GM12878 (cell line): ENCODE results near the gene AGBL3. TPM values are rescaled to one million over a fixed set of nuclear protein-coding genes. Genes with fewer than 3 reads are reported as not detected.

Experiments
- BMI1 ChIP-seq: fragments of 450-650 bp; IDR thresholded peaks from 2 replicates; pipeline ENCODE4 v1.6.1; 2016; ENCODE audit warnings: mild to moderate bottlenecking, moderate library complexity, borderline replicate concordance
- CEBPZ ChIP-seq: fragments of 150-350 bp; IDR thresholded peaks from 2 replicates; pipeline ENCODE4 v1.6.1; 2016; ENCODE audit warnings: low read depth, low read length
- CREM ChIP-seq: IDR thresholded peaks from 2 replicates; pipeline ENCODE4 v1.6.1; 2014; ENCODE audit warnings: antibody characterized with exemption, low read depth
- E2F8 ChIP-seq: fragments of 450-650 bp; IDR thresholded peaks from 2 replicates; pipeline ENCODE4 v1.6.1; 2018; ENCODE audit warnings: mild to moderate bottlenecking, low read depth, moderate library complexity; ENCODE audit not compliant: partially characterized antibody
- EP300 ChIP-seq, 2 experiments: fragments of 150-350 bp in 1 of 2; IDR thresholded peaks; 2 replicates each; pipeline ENCODE4 v1.6.1; 2011 to 2012; ENCODE audit warnings: low read depth in 2 of 2, low read length in 2 of 2, borderline replicate concordance in 1 of 2, improper control_type of control experiment in 1 of 2, inconsistent platforms in 1 of 2; ENCODE audit not compliant: control insufficient read depth in 1 of 2
- FOXM1 ChIP-seq: IDR thresholded peaks from 2 replicates; pipeline ENCODE4 v1.6.1; 2012; ENCODE audit warnings: low read depth, mild to moderate bottlenecking, inconsistent platforms, low read length, moderate library complexity
- HCFC1 ChIP-seq: fragments of 150-350 bp; IDR thresholded peaks from 2 replicates; pipeline ENCODE4 v1.6.1; 2014; ENCODE audit warnings: low read length
- HDAC2 ChIP-seq: fragments of 200-600 bp; sonication (generic); IDR thresholded peaks from 2 replicates; pipeline ENCODE4 v1.6.1; 2017
- IKZF2 ChIP-seq, 2 experiments: fragments of 450-650 bp; IDR thresholded peaks; 2 replicates each; pipeline ENCODE4 v1.6.1; 2017; ENCODE audit warnings: mild to moderate bottlenecking in 2 of 2, moderate library complexity in 2 of 2
- KAT2A ChIP-seq: conservative IDR thresholded peaks from 2 replicates; pipeline ENCODE4 v1.6.1; 2011; ENCODE audit warnings: low read depth, low read length; ENCODE audit not compliant: control insufficient read depth
- MXI1 ChIP-seq: fragments of 150-350 bp; IDR thresholded peaks from 2 replicates; pipeline ENCODE4 v1.6.1; 2011; ENCODE audit warnings: low read depth, mild to moderate bottlenecking, inconsistent platforms, low read length, improper control_type of control experiment
- NBN ChIP-seq: fragments of 450-650 bp; IDR thresholded peaks from 2 replicates; pipeline ENCODE4 v1.6.1; 2016
- NFIC ChIP-seq: IDR thresholded peaks from 2 replicates; pipeline ENCODE4 v1.6.1; 2012; ENCODE audit warnings: low read depth, mild to moderate bottlenecking, inconsistent platforms, low read length, moderate library complexity
- NR2C1 ChIP-seq: fragments of 450-650 bp; IDR thresholded peaks from 2 replicates; pipeline ENCODE4 v1.6.1; 2017; ENCODE audit warnings: antibody characterized with exemption, mild to moderate bottlenecking, moderate library complexity
- POLR2A ChIP-seq: IDR thresholded peaks from 2 replicates; pipeline ENCODE4 v1.6.1; 2011; ENCODE audit warnings: low read depth, mild to moderate bottlenecking, low read length
- POLR2AphosphoS2 ChIP-seq: IDR thresholded peaks from 2 replicates; pipeline ENCODE4 v1.6.1; 2011; ENCODE audit warnings: low read depth, mild to moderate bottlenecking, low read length, improper control_type of control experiment, moderate library complexity
- POU2F2 ChIP-seq: IDR thresholded peaks from 3 replicates; pipeline ENCODE4 v1.6.1; 2011; ENCODE audit warnings: low read depth, mild to moderate bottlenecking, low read length, borderline replicate concordance
- SKIL ChIP-seq: fragments of 450-650 bp; IDR thresholded peaks from 2 replicates; pipeline ENCODE4 v1.6.1; 2017; ENCODE audit warnings: mild to moderate bottlenecking, low read depth, inconsistent platforms; ENCODE audit not compliant: poor library complexity, severe bottlenecking
- SMAD1 ChIP-seq: fragments of 450-650 bp; IDR thresholded peaks from 2 replicates; pipeline ENCODE4 v1.6.1; 2018; ENCODE audit warnings: mild to moderate bottlenecking, low read depth; ENCODE audit not compliant: partially characterized antibody
- SMC3 ChIP-seq: IDR thresholded peaks from 2 replicates; pipeline ENCODE4 v1.6.1; 2011; ENCODE audit warnings: low read length, improper control_type of control experiment, borderline replicate concordance
- WRNIP1 ChIP-seq: IDR thresholded peaks from 2 replicates; pipeline ENCODE4 v1.6.1; 2011; ENCODE audit warnings: low read depth, low read length, improper control_type of control experiment, borderline replicate concordance
- ZNF207 ChIP-seq: fragments of 450-650 bp; IDR thresholded peaks from 2 replicates; pipeline ENCODE4 v1.6.1; 2014; ENCODE audit warnings: antibody characterized with exemption, mild to moderate bottlenecking, borderline replicate concordance
- ZSCAN29 ChIP-seq: fragments of 450-650 bp; IDR thresholded peaks from 2 replicates; pipeline ENCODE4 v1.6.1; 2017; ENCODE audit warnings: mild to moderate bottlenecking, moderate library complexity
- polyA plus RNA-seq, 11 experiments: library from polyadenylated mRNA; depleted of rRNA in 4 of 11; unstranded in 6 of 11; stranded (reverse) in 5 of 11; fragments of >200 nt; fragmentation: Nextera tagmentation in 4 of 11; fragmentation: Illumina TruSeq in 1 of 11; extraction: Ambion mirVana in 4 of 11; extraction: Trizol in 1 of 11; gene quantifications; 1 replicate in 1 of 11; 2 replicates in 10 of 11; pipeline versions ENCODE4 v1.2.1 to v1.2.3, GENCODE V29; 2011 to 2016; ENCODE audit warnings: inconsistent platforms in 2 of 11, missing spikeins in 2 of 11, low read depth in 1 of 11
- total RNA-seq, 4 experiments: library from RNA; depleted of rRNA in 3 of 4; stranded (reverse); fragments of >200 nt in 3 of 4; fragmentation: Illumina TruSeq in 1 of 4; extraction: Trizol in 1 of 4; gene quantifications; 2 replicates each; pipeline versions ENCODE4 v1.2.1 to v1.2.3, GENCODE V29; 2013 to 2021

The AGBL3 gene
- total and polyA plus RNA-seq, 10 of the 15 experiments (the other 5 are each of a cell fraction or from before 2014, with no cell fraction given): 0.82 to 12.4 (median 3.7) TPM

GRCh38 chr7:135169141-135169963 lies 183.0 kb downstream of the AGBL3 start (continued):
- TF ChIP-seq ZNF207: no peak
- TF ChIP-seq SKIL: peak; percentile 56
- TF ChIP-seq NBN: peak; percentile 74
- peak; percentile 13; the same call in 1 of the 2 replicates for TF ChIP-seq FOXM1
- peak; percentile 70 for TF ChIP-seq SMC3
- no peak for TF ChIP-seq E2F8
- no peak for TF ChIP-seq CEBPZ
- peak; percentile 9 for TF ChIP-seq POLR2AphosphoS2
- no peak for TF ChIP-seq BMI1
- TF ChIP-seq CREM: peak; percentile 31; the same call in 1 of the 2 replicates
- no peak for TF ChIP-seq NFIC
- peak; percentile 59; the same call in 1 of the 2 replicates for TF ChIP-seq MXI1
- TF ChIP-seq SMAD1: peak; percentile 75
- no peak; a peak in 1 of 4 replicates for TF ChIP-seq IKZF2 (IDR thresholded peaks at IDR 0.05)
- TF ChIP-seq NR2C1: peak; percentile 49; the same call in 1 of the 2 replicates
- TF ChIP-seq HCFC1: no peak
- TF ChIP-seq HDAC2: no peak
- 0 out of 4 replicates have a peak, but pooled peaks of 1 of the 2 experiments have one; percentile 10 for TF ChIP-seq EP300 (IDR thresholded peaks at IDR 0.05; ENCODE audit: borderline replicate concordance in 1 of 2, control insufficient read depth in 1 of 2, low read depth in 2 of 2, low read length in 2 of 2)
- peak; percentile 58; the same call in 1 of the 3 replicates for TF ChIP-seq POU2F2
- TF ChIP-seq ZSCAN29: no peak
- peak; percentile 67 for TF ChIP-seq POLR2A
- no peak for TF ChIP-seq KAT2A
- 0 out of 2 replicates have a peak, but pooled peaks have one; percentile 26 for TF ChIP-seq WRNIP1
